HG02571 (cell line): ENCODE measurements around the gene WNT8A.

Experiments used
- ATAC-seq: cut with Tn5 transposase; IDR thresholded peaks from one replicate; pipeline ENCODE4 v1.9.1; 2021; ENCODE audit warnings: mild to moderate bottlenecking, moderate library complexity; ENCODE audit not compliant: unreplicated experiment

Gene WNT8A

DNA sequence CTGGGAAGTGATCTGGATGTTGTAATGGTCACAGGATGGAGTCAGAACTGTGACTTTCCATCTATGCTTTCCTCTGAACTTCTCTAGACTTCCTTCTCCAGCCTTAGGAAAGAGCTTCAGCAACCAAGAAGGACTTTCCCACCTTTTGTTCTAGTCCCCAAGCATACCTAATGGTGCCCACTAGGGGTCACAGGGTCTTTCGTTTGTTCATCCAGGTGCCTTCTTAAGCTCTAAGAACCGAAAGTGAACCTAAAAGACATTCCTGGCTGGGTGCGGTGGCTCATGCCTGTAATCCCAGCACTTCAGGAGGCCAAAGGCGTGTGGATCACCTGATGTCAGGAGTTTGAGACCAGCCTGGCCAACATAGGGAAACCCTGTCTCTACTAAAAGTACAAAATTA is 1.8 kb upstream of the WNT8A start:
- ATAC-seq = no peak

DNA sequence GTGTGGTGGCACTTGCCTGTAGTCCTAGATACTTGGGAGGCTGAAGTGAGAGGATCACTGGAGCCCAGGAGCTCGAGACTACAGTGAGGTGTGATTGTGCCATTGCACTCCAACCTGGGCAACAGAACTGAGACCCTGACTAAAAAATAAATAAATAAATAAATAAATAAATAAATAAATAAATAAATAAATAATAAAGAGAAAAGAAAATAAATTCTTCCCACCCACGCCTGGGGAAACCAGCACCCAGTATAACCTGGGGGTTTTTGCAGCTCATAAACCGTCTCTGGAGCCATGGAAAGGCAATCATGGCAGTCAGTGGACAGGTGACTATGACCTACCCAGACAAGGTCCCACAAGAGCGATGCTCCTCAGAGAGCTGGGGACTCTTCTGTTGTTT is 7.9 kb downstream of the WNT8A start:
- no peak for ATAC-seq

DNA sequence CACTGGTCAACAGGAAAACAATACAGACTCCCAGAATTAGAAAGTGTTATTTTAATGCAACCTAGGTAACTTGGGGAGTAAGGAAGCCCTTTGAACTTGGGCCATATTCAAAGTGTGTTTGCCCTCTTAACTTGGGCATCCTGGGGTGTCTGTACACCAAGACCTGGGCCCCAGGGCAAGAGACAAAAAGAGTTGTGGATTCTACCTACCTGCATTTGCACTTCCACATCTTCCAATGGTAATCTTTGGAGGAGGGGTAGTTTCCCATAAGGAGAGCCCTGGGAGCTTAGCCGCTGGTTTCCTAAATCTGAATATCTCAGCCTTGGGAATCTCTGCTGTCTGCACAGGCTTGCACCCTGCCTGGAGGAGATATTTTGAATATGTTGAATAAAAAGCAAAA is 8.5 kb downstream of the WNT8A start:
- ATAC-seq = no peak

DNA sequence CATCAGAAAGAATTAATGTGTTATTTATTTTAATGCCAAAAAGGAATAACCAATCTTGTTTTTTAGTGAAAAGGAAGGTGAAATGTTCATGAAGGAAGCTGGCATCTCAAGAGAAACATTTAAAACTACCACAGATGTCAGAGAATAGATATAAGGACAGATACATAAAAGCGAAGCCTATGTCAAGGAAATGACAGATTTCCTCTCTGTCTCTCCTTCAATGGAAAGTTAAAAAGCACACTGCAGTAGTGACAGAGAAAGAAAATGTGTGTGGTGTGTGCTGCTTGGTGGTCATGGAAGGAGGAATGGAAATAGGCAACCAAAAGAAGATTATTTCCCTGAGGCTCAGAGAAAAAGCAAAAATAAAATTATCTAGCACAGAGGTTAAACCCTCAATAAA is 9.2 kb downstream of the WNT8A start:
- ATAC-seq = no peak

DNA sequence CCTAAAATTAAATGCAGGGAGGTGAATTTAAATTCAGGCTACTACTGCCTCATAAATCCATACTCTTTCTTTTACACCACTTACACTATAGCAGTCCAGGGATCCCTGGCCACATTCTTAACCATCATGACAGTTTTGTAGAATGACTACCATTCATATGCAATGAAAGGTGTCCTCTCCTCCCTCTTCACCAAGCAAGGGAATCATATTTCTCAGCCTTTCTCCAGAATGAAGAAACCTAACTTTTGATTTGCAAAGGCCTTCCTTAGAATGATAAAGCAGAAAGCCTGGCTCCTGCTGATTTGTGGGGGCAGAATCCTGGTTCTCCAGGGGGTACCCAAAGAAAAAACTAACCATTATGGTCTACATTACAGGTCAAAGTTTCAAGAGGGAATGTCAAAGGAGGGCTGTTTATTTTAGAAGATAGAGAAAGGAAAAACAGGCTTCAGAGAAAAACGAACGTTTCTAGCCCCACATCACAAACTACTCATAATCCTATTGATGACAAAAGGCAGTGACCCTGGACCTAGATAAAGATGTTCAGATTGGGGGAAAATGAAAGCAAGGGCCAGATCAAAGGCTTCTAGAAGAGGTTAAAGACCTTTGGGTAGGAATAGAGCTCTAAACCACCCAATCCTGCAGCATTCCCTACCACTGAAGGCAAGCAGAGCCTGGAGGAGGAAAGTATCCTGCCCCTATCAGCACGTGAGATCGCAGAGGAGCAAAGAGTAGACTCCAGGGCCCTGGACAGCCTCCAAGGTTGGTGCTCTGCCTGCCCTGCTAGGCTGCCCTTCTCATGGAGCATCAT is 11.5 kb downstream of the WNT8A start:
- no peak for ATAC-seq

DNA sequence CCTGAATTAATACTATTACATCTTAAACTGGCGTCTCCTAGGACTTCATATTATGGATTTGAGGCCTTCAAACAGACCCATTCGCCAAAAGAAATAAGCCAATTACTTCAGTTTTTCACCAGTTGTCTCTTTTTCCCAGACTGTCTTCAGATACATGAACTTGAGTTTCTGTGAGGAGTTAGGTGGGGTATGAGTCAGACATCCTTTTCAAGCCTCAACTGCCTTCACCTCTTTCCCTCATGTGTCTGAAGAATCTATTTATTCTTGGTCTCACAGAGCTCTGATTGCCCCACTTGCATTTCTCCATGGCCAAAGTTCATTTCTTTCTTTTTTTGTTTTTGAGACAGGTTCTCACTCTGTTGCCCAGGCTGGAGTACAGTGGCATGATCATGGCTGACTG is 12.5 kb downstream of the WNT8A start:
- ATAC-seq = no peak

DNA sequence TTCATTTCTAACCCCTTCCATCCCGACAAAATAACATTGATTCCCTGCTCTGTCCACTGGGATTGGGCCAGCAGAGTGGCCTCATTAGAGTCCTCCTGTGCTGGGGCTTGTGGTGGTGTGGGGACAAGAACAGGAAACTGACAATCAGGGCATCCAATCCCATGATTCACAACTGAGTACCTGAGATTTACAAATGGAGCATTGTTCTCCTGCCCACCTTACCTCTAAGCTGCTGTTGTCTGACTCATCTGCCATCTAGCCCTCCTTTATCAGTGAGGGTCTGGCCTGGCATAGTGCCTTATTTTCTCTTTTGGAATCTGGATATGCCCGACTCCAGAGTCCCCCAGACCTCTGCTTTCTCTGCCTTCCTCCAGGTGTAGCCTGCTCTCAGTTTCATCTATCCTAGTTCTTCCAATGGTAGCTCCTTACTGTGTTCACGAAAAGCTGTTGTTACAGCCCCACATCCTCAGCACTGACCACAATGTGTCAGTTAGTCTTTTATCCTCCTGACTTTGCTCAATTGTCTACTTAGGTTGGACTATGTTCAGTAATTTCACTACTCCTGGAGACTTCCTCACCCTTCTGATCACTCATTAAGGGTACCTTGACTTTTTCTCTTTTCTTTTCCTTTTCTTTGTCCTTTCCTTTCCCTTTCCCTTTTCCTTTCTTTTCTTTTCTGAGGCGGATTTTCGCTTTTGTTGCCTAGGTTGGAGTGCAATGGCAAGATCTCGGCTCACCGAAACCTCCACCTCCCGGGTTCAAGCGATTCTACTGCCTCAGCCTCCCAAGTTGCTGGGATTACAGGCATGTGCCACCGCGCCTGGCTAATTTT is 13.4 kb downstream of the WNT8A start:
- ATAC-seq = no peak

DNA sequence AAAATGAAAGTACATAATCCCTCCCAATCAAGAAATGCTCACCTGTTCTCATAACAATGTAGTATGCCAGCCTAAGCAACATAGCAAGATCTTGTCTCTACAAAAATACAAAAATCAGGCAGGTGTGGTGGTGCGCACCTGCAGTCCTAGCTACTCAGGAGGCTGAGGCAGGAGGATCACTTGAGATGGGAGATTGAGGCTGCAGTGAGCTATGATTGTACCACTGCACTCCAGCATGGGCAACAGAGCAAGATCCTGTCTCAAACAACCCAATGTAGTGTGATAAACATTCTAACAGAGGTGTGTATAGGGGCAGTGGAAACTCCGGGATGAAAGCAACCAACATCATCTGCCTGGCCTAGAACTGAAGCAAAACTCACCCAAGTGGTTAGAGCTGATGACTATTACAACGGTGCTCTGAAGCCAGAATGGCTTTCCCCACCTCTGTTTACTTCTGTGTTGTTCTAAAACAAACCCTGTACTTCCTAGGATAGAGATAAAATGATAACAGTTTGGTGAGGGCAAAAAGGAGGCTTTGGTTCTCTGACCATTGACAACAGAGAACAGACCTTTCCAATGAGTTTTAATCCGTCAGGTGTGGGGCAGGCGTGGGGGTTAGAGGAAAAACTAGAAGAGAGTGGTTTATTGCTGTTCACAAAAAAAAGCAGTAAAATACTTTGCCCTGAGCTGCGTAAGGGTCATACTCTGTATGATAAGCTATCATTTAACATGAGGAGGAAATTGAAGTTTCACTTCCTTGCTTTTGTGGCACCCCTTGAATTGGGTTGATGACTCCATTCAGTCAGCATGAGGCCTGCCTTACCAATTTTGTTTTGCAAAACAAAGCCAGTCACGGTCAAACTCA is 18.9 kb downstream of the WNT8A start:
- no peak for ATAC-seq

DNA sequence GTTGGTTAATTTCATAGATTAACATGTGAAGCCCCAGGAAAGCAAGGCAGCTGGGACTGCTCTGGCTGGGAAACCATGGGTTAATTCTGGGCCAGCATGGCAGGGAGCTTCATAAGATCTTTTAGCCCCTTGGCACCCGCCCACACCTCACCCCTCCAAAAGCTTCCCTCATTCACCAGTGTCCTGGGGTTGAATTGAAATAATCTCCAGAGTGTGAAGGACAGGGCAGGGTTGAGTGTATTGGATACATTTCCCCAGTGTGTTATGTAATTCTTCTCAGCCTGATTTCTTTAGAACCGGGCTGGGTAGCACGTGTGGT is 19.4 kb downstream of the WNT8A start:
- ATAC-seq = no peak

DNA sequence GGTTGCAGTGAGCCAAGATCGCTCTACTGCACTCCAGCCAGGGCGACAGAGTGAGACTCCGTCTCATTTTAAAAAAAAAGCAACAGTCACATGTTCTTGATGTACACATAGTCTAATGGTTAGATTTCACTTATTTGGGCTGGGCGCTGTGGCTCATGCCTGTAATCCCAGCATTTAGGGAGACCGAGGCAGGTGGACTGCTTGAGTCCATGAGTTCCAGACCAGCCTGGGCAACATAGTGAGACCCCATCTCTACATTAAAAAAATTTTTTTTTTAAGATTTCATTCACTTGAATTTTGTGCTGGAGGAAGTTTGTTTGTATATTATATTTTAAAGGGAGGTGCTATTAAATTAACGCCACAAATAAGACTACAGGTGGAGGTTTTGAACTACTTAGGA is 21.9 kb downstream of the WNT8A start:
- ATAC-seq = no peak

DNA sequence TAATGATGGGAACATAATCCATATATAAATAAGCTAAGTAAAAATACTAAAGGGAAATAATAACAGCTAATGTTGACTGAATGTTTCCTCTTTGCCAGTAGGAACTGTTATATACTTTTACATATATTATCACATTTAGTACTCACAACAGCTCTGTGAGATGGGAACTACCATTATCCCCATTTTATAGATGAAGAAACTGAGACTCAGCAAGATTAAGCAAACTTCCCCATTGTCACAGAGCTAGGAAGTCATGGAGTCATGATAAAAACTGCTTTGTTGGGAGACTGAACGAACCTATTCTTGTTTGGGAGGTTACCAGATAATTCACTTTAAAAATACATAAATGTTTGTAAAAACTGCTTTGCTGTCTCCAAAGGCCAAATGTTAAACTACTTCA is 23.4 kb downstream of the WNT8A start:
- no peak for ATAC-seq

DNA sequence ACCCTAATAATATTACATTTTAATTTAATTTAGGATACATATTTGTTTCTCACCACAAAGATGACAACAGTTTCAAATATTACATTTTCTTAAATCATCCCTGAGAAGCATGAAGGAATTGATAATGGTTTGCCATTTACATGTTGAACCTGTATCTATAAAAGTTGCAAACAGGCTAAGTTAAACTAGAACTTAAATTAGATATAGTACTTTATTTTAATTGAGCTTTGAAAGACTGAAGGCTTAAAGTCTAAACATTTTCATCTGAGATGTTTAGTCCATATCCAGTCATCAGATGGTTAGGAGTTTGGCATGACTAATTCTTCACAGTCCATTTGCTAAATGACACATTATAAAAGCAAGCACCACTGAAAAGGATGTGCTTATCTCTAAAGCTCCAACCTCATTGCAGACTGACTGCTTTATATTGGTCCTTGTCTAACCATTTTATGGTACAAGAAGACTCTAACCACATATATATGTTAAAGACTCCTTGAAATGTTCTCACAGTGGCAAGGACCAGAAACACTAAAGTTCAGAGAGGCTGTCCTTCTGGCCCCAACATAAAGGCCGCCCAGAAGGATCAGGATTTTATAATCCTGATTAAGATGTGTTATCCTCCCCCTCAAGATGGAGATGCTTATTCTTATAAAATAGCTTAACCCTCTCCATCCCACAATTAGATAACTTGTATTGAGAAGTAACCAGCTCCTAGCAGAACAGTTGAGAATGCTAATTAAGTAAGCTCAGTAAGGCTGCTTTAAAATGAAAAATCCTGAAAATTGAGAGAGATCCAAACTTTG is 25.8 kb downstream of the WNT8A start:
- ATAC-seq = no peak

DNA sequence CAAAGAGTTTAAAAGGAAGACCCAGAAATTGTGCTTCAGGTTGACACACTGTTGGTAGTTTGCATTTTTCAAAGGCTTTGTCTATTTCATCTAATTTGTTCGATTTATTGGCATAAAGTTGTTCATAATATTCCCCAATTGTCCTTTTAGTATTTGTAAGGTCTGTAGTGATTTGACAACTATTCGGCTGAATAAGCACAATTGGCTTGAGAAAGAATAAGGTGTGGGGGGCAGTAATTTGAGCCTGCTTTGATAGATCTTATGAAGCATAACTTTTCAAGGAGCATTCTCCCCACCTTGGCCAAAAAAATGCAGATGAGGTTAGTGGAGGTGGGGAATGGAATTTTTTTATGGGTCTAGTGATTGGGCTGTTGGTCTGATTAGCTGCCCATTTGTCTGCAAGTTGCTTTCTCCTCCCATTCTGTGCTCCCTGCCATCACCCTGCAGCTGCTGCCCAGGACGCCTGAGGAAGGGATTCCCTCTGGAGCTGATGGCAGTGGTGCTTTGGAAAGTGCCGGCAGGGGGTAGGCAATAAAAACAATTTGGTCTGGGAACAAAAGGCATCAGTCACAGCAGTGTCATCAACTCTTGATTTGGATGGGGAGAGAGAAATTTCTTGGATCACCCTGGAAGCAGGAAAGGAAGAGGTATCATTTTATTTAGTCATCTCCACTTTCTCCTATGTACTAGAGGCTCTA is 26.6 kb downstream of the WNT8A start:
- no peak for ATAC-seq

DNA sequence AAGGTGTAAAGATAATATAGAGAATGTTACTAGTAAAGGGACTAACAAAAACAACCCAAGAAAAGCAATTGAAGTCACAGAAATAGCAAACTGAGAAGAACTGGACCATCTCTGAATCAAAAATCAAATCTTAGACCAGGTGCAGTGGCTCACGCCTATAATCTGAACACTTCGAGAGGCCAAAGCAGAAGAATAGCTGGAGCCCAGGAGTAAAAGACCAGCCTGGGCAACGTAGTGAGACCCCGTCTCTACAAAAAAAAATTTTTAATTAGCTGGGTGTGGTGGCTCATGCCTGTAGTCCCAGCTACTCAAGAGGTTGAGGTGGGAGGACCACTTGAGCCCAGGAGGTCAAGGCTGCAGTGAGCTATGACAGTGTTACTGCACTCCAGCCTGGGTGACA is 27.3 kb downstream of the WNT8A start:
- no peak for ATAC-seq

DNA sequence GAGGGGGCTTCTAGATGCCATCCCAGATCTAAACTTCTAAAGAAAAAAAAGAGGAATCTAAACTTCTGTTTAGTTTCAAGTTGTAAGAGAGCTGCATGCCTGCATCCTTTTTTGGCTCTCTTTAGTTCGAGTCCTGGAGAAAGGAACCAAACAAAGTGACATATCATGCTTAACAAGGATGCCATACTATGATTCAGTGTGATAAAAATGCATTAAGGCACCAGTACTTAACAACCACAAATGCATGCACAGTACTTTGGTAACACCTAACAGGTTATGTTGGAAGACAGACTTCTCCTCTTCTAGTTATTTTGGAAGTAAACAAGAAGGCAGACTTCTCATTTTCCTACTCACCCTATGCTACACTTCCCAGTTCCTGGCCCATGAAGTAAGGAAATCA is 28.1 kb downstream of the WNT8A start:
- ATAC-seq = no peak

DNA sequence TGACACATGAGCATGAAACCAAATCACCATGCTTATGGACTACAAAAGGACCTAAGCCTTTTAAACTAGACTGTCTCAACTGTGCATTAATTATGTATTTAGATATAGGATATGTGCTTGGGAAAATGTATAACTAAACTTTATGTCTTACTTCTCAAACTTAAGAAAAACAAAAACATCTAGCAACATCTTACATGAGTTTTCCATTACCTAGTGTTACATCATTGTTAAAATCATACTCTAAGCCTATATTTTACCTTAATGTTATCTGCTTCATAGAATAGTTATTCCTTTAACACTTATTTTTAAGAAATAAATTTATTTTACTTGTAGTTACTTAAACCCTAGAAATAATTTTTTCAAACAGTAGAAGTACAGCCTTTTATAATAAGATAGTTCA is 31.4 kb downstream of the WNT8A start:
- ATAC-seq = no peak

DNA sequence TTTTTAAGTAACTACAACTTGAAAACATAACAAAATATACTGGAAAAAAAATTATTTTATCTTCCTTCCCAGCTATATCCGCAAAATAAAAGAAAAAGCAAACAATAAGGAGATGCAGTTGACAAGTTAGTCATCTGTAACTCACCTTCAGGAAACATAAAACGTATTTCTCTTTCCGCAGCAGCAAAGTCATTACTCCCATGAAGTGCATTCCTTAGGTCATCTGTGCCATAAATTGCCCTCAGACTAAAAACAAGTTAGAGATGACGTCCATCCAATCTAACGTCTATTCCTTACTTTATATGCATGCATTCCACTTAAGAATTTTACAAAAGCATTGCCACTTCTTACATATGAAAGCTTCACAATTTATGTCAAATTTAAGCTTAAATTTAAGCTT is 44.5 kb downstream of the WNT8A start:
- ATAC-seq = no peak

DNA sequence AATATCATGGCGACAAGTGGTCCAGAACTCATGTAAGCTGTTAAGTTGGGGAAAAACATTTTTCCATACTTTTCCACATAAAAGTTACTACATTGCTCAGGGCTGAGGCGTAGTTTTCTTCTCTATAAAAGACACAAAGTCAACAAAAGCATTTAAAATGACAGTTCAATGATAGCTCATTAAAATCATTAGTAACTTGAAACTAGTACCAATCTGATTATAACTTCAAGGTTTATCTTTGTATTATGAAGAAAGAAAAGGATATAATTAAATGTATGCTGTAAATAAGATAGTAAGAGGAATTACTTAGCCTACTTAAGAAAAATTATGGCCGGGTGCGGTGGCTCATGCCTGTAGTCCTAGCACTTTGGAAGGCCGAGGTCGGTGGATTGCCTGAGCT is 45.5 kb downstream of the WNT8A start:
- no peak for ATAC-seq

DNA sequence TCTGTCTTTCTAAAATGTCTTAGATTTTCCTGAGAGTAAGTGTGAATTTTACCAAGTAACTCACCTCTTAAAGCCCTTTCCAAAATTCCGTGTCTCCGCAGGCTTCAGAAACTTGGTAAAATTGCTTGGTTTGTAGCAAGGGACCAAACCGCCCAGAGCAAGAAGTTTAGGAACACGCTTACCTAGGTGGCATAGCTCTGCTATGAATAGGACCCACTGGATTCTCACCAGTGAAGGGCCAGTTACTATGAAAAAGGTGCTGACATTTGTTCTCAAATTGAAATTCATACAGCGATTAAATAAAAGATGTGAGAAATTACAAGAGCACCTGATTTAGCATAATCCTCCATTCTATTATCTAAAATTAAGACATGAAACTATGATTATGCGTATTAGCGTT is 48.7 kb downstream of the WNT8A start:
- no peak for ATAC-seq
